Measurements from ENCODE around the gene FRAT1.

Gene FRAT1

GRCh38 chr10:97349752-97350513 is 30.9 kb downstream of the FRAT1 start:
- H3K4me3 ChIP-seq (ENCODE audit: low read depth, low read length) = no peak overlapping the region
- TF ChIP-seq CTCF (IDR thresholded peaks at IDR 0.05; ENCODE audit: insufficient read depth, low read depth, low read length, missing control alignments) = no peak
- no peak for DNase-seq (ENCODE audit: low read depth)

- no peak for DNase-seq (ENCODE audit: low read depth)
- no peak overlapping the region for H3K4me3 ChIP-seq (ENCODE audit: low read depth, low read length)
- TF ChIP-seq CTCF (IDR thresholded peaks at IDR 0.05; ENCODE audit: insufficient read depth, low read depth, low read length, missing control alignments) = no peak
Measured at GRCh38 chr10:97353945-97354344, 34.9 kb downstream of the FRAT1 start.

DNA sequence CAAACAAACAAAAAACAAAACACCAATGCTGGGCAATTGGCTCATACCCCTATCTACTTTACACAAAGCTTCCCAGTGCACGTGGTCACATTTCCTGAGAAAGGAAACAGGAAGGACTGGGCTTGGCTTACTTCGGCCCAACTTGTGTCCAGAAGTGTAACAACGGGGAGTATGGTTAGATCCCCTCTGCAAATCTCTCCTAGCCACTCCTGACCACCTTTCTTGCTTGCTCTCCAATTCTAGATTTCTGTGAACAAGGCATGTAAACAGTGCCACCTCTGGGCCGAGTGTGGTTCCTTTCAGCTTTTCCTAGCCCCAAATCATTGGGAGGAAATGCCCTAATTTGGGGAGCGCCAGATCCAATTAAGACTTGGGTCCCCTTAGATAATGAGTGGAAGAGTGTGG is 36.5 kb downstream of the FRAT1 start:
- no peak overlapping the region for H3K4me3 ChIP-seq (ENCODE audit: low read depth, low read length)
- TF ChIP-seq CTCF (IDR thresholded peaks at IDR 0.05; ENCODE audit: insufficient read depth, low read depth, low read length, missing control alignments) = peak; percentile 18
- DNase-seq (ENCODE audit: low read depth) = no peak

GRCh38 chr10:97356318-97356914 is 37.3 kb downstream of the FRAT1 start:
- no peak overlapping the region for H3K4me3 ChIP-seq (ENCODE audit: low read depth, low read length)
- TF ChIP-seq CTCF (IDR thresholded peaks at IDR 0.05; ENCODE audit: insufficient read depth, low read depth, low read length, missing control alignments) = no peak
- DNase-seq (ENCODE audit: low read depth) = no peak

GRCh38 chr10:97356918-97357317 is 37.8 kb downstream of the FRAT1 start:
- TF ChIP-seq CTCF (IDR thresholded peaks at IDR 0.05; ENCODE audit: insufficient read depth, low read depth, low read length, missing control alignments) = no peak
- no peak overlapping the region for H3K4me3 ChIP-seq (ENCODE audit: low read depth, low read length)
- no peak for DNase-seq (ENCODE audit: low read depth)

DNA sequence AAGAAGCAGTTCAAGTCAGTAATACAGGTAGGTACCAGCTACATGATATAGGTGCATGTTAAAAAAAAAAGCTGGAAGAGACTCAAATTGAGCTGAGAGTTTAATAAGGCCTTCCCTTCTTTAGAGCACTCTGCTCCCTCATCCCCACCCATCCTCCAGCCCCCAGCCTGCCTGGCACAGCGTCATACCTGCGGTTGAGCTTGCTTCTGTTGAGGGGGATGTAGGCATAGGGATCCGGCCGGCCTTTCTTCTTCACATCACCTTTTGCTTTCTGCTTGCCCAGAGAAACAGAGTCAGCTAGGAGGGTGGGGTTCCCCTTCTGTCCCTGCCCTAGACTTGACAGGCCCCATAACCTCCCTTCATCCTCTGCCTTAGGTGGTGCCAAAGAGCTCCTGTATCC is 39.3 kb downstream of the FRAT1 start:
- no peak for TF ChIP-seq CTCF (IDR thresholded peaks at IDR 0.05; ENCODE audit: insufficient read depth, low read depth, low read length, missing control alignments)
- DNase-seq (ENCODE audit: low read depth) = no peak
- no peak overlapping the region for H3K4me3 ChIP-seq (ENCODE audit: low read depth, low read length)

All from GM12865 (cell line).